ENCODE results near the gene REXO4.
"Not testable (repeated sequence)": the region's sequence is repeated elsewhere in the genome, so short reads cannot be mapped to it uniquely, and the experiment has no call there.

Gene REXO4

DNA sequence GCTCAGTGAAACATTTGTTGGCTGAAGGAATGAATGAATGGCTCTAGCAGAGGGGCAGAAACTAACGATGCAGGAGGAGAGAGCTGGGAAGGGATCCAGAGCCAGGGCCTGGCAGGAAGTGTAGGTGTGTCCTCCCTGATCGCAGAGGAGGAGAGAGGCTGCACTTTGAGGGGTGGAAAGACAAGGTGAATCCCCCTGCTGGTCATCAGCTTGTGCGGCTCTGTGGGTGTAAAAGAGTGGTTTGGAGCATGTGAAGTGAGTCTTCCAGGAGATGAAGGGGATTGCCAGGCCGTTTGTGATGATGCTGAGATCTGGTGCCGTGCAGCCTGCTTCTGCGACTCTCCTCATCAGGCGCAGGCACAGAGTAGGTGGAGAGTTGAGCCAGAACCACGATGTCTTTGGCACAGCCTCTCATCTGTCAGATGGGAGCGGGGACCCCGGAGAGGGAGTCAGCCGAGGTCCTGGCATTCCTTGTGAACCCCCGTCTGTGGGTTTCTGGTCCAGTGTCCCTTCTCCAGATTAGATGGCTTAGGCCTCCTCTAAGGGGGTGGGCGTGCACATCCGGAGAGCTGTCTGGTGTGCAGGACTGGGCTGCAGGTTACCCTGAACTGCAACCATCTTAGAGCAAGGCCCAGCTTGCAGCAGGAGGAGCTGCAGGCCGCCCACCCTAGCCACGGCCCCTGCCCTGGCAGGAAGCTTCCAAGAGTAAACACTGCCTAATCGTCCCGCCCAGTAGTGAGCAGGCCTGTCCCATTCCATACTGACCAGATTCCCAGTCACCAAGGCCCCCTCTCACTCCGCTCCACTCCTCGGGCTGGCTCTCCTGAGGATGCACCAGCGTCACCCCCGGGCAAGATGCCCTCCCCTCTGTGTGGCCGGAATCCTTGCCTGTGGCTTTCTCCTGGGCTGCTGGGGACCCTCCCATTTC lies 4.1 kb upstream of the REXO4 start, which contains the start of gene ADAMTS13:
ADAMTS13 (plus strand) TSS at position 753 of the 928 bp plus-strand sequence; CDS start at position 830, 77 bp downstream.
- peak in 1 of 56 donors; percentile 55 for DNase-seq

DNA sequence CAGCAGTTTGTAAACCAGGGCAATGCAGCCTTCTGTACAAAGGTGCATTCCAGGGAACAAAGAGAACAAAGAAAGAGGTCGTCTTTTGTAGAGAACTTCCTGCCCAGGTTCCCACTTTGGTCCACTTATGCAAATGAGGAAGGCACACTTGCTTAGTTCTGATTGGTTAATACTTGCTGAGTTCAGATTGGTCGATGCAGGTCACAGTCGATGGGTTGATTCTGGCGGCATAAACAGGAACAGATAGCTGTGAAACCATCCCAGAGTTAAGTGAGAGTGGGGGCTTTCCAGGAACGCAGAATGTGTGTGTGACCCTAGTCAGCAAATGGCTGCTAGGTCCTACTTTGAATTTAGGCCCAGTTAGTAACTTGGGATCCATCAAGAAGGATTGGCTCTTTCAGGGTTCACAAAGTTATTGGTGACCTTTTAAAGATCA lies 2.6 kb upstream of the REXO4 start:
- DNase-seq = no peak

- DNase-seq = no peak
These were observed 1.2 kb upstream of the REXO4 start for GRCh38 chr9:133419005-133419404.

DNA sequence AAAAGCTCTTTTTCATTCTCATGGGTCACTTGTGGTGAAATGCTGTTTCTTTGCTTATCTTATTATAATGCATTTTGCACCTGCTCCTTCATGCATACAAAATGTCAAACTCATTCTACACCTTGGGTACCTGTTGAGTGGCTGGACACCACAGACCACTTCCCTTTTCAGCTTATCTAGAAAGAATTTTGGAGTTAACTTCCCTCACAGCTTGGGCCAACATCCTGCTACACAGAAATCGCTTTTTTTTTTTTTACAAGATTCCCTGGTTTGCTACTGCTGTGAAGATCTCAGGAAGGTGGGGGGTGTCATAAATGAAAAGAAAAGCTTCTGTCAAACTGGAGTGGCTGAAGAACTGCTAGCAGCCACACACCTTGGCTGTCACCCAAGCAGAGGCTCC lies 2.6 kb downstream of the REXO4 start:
- no peak for DNase-seq

DNA sequence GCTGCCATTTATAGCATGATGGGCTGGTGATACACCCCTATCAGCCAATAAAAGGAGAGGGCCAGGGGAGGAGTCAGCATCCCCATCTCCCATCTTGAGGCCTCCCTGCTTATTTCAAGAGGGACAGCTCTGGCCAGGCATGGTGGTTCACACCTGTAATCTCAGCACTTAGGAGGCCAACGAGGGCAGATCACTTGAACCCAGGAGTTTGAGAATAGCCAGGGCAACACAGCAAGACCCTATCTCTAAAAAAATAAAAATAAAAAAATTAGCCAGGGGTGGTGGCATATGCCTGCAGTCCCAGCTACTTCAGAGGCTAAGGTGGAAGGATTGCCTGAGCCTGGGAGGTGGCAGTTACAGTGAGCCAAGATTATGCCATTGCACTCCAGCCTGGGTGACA lies 9.8 kb downstream of the REXO4 start:
- no peak for DNase-seq

- DNase-seq = peak in 52 of 56 donors; percentile 5 to 80 (median 48)
These were observed 11.1 kb downstream of the REXO4 start for GRCh38 chr9:133406480-133407307.

GRCh38 chr9:133405508-133406438 lies 12.0 kb downstream of the REXO4 start:
- no peak for DNase-seq

DNA sequence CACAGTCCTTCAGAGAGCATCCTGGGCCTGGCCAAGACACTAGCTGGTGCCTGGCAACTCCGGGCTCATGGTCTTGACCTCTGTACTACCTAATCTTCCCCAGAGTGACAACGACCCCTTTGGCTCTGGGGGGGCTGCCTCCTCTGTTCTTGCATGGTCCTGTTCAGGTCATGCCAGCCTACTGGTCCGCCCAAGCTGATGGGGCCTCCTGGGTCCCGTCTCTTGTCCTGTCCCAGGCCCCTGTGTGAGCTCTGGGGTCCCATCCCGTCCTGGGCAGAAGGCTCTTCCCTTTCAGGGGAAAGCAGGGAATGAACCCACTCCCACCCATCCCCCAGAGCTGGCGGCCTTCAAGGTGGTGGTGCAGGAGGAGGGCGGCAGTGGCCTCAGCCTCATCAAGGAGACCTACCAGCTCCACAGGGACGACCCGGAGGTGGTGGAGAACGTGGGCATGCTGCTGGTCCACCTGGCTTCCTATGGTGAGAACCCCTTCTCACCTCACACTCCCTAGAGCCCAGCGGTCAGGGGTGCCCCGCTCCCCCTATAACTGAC lies 13.3 kb downstream of the REXO4 start:
- no peak for DNase-seq

DNA sequence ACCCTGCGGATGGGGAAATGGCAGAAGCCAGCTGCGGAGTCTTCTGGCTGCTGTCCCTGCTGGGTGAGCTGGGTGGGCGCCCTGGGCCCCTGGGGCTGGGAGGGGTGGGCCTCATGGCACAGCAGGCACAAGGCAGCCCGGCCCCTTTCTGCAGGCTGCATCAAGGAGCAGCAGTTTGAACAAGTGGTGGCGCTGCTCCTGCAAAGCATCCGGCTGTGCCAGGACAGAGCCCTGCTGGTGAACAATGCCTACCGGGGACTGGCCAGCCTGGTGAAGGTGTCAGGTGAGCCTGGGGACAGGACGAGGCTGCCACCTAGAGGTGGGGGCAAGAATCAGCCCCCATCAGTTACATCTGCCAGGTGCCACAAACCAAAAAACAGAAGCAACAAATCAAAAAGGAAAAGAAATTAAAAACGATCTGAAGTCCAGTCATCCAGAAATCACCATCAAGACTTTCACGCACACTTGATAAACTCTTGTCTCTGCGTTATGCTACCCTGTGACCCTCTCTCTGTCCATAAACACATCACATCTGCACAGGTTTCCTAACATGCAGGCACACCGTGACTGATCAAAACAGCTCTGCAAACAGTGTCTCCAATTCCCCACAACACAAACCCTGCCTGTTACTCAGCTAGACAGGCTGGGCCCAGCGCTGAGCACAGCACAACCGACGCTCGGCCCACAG lies 13.9 kb downstream of the REXO4 start:
- DNase-seq = no peak

DNA sequence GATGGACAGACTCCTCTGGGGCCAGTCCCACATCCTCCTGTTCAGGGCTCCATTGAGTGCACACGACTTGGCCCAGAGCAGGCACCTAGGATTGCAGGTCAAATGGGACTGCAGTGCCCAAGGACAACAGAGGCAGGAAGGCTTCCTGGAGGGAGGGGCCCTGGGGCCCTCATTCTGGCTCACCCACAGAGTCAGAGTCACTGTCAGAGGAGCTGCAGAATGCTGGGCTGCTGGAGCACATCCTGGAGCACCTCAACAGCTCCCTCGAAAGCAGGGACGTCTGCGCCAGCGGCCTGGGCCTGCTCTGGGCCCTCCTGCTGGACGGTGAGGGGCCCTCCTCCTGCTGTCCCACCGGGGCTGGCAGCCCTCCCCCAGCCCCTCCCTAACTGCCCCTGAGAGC lies 15.1 kb downstream of the REXO4 start:
- DNase-seq = no peak

GRCh38 chr9:133401588-133401987 lies 16.2 kb downstream of the REXO4 start:
- DNase-seq = no peak

DNA sequence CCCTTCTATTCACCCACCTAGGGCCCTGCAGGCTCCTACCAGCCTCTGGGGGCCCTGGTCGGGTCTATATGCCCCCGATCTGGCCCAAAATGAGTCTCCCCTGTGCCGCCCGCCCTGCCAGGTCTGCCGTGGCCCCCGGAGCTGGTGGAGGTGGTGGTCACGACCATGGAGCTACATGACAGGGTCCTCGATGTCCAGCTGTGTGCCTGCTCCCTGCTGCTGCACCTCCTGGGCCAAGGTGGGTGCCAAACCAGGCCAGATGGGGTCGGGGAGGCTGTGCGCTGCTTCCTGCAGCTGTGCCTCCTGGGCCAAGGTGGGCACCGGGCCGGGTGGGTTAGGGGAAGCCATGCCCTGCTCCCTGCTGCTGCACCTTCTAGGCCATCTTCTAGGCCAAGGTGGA lies 17.5 kb downstream of the REXO4 start:
- no peak for DNase-seq

- no peak for DNase-seq
These were observed 19.9 kb downstream of the REXO4 start for GRCh38 chr9:133397895-133398294.

DNA sequence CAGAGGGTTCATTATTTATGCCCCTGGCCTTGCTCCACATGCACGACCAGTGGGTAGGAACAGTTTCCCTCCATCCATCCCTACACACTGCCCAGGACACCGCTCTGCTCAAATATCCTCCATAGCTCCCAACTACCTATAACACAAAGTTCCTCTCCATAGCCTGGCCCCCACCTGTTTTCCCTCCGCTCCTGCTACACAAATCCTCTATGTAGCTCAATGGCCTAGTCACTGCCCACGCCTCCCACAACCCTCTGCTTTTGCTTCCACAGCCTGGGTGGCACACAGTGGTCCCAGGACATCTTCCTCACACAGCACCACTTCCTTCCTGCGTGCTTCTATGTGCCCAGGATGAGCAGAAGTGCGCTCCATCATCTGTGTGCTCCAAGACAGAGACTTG lies 20.4 kb downstream of the REXO4 start:
- DNase-seq = no peak

DNA sequence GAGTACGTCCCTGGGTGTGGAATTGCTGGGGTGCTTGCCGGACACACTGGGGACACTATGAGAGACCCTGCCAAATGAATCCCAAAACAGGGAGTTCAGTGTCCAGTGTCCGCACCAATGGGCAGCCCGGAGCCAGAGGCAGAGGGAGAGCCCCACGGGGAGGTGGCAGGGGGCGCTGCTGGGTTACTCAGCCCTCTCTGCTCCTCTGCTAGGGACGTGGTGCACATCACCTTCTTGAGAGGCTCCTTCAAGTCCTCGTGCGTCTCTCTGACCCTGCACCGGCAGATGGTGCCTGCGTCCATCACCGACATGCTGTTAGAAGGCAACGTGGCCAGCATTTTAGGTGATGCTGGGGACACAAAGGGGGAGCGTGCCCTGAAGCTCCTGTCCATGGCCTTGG lies 20.9 kb downstream of the REXO4 start:
- DNase-seq = peak in 2 of 56 donors; percentile 8 to 30

- DNase-seq = no peak
These were observed 23.0 kb downstream of the REXO4 start for GRCh38 chr9:133394687-133395271.

GRCh38 chr9:133393399-133393798 lies 24.4 kb downstream of the REXO4 start:
- no peak for DNase-seq

GRCh38 chr9:133392308-133392707 lies 25.5 kb downstream of the REXO4 start:
- not testable (repeated sequence) for DNase-seq

DNA sequence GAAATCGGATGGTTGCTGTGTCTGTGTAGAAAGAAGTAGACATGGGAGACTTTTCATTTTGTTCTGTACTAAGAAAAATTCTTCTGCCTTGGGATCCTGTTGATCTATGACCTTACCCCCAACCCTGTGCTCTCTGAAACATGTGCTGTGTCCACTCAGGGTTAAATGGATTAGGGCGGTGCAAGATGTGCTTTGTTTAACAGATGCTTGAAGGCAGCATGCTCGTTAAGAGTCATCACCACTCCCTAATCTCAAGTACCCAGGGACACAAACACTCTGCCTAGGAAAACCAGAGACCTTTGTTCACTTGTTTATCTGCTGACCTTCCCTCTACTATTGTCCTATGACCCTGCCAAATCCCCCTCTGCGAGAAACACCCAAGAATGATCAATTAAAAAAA lies 26.4 kb downstream of the REXO4 start:
- not testable (repeated sequence) for DNase-seq

- no peak for DNase-seq
These were observed 27.1 kb downstream of the REXO4 start for GRCh38 chr9:133390713-133391112.

All from amygdala (tissue), 56 donors.